GM23338 (cell line): ENCODE measurements around the gene AGBL4. TPM values are rescaled to one million over a fixed set of nuclear protein-coding genes. Genes with fewer than 3 reads are reported as not detected.

Experiments used
- ATAC-seq: fragments of 200-7000 bp; cut with Tn5 transposase; 3 replicates; pipeline ENCODE4 v1.9.1; 2020
- DNase-seq: peaks from one replicate; pipeline ENCODE4 v3.0.0-alpha.2; 2015; ENCODE audit warnings: low spot score
- H2AFZ ChIP-seq: fragments of 200-600 bp; sonication (generic); 2 replicates; pipeline ENCODE4 v1.8.0; 2016; ENCODE audit warnings: antibody characterized with exemption, mild to moderate bottlenecking, moderate library complexity
- H3F3A ChIP-seq: fragments of 200-600 bp; sonication (generic); replicated peaks from 2 replicates; pipeline ENCODE4 v1.8.0; 2017; ENCODE audit warnings: antibody characterized with exemption, mixed run types, low read depth
- H3K27ac ChIP-seq: fragments of 200-600 bp; sonication (generic); 2 replicates; pipeline ENCODE4 v1.6.1; 2016; ENCODE audit warnings: low read depth
- H3K27me3 ChIP-seq: fragments of 200-600 bp; sonication (generic); 2 replicates; pipeline ENCODE4 v1.8.0; 2016; ENCODE audit warnings: mild to moderate bottlenecking, mixed run types, moderate library complexity; ENCODE audit not compliant: insufficient read depth
- H3K36me3 ChIP-seq: fragments of 200-600 bp; sonication (generic); 2 replicates; pipeline ENCODE4 v1.8.0; 2016; ENCODE audit warnings: mild to moderate bottlenecking; ENCODE audit not compliant: insufficient read depth
- H3K4me1 ChIP-seq: fragments of 200-600 bp; sonication (generic); 2 replicates; pipeline ENCODE4 v1.8.0; 2016; ENCODE audit warnings: mild to moderate bottlenecking, moderate library complexity; ENCODE audit not compliant: insufficient read depth
- H3K4me2 ChIP-seq: fragments of 200-600 bp; sonication (generic); 2 replicates; pipeline ENCODE4 v1.7.1; 2017; ENCODE audit warnings: mixed run types
- H3K4me3 ChIP-seq: fragments of 200-600 bp; sonication (generic); 2 replicates; pipeline ENCODE4 v1.6.1; 2016; ENCODE audit warnings: mixed run types
- H3K79me2 ChIP-seq: fragments of 200-600 bp; sonication (generic); replicated peaks from 2 replicates; pipeline ENCODE4 v1.8.0; 2017; ENCODE audit warnings: mild to moderate bottlenecking; ENCODE audit not compliant: insufficient read depth
- H3K9me2 ChIP-seq: fragments of 200-600 bp; sonication (generic); 2 replicates; pipeline ENCODE4 v1.8.0; 2017; ENCODE audit not compliant: insufficient read depth
- H4K20me1 ChIP-seq: fragments of 200-600 bp; sonication (generic); replicated peaks from 2 replicates; pipeline ENCODE4 v1.8.0; 2017; ENCODE audit warnings: mild to moderate bottlenecking; ENCODE audit not compliant: insufficient read depth
- H3K27ac Mint-ChIP-seq: 2 replicates; pipeline ENCODE4 v1.8.0; 2020; ENCODE audit warnings: inconsistent platforms, mild to moderate bottlenecking, moderate library complexity, mixed read lengths
- H3K27me3 Mint-ChIP-seq: 3 replicates; pipeline ENCODE4 v1.8.0; 2022; ENCODE audit warnings: low read depth, mild to moderate bottlenecking, moderate library complexity, mixed read lengths, inconsistent platforms; ENCODE audit not compliant: insufficient read depth, poor library complexity
- H3K36me3 Mint-ChIP-seq: 3 replicates; pipeline ENCODE4 v1.8.0; 2021; ENCODE audit warnings: low read depth, mild to moderate bottlenecking, inconsistent platforms, moderate library complexity, mixed read lengths
- H3K4me1 Mint-ChIP-seq: 3 replicates; pipeline ENCODE4 v1.8.0; 2020; ENCODE audit warnings: mild to moderate bottlenecking, inconsistent platforms, mixed read lengths
- H3K4me3 Mint-ChIP-seq: 3 replicates; pipeline ENCODE4 v1.8.0; 2021; ENCODE audit warnings: moderate library complexity, mild to moderate bottlenecking, inconsistent platforms, mixed read lengths
- H3K9me3 Mint-ChIP-seq: 3 replicates; pipeline ENCODE4 v1.8.0; 2020; ENCODE audit warnings: moderate library complexity, mild to moderate bottlenecking, inconsistent platforms, mixed read lengths
- CREB1 ChIP-seq: fragments of 250-450 bp; sonication (Bioruptor Pico); IDR thresholded peaks from 2 replicates; pipeline ENCODE4 v1.5.0; 2020; ENCODE audit warnings: low read depth, mild to moderate bottlenecking, moderate library complexity
- CTCF ChIP-seq, 2 experiments: fragments of 200-600 bp in 1 of 2; sonication (generic) in 1 of 2; conservative IDR thresholded peaks; 2 replicates each; pipeline versions ENCODE4 v1.5.1 to v1.6.1; 2016 to 2017; ENCODE audit warnings: antibody characterized with exemption in 2 of 2, low read depth in 2 of 2, mild to moderate bottlenecking in 2 of 2, moderate library complexity in 1 of 2
- EZH2 ChIP-seq: fragments of 200-600 bp; sonication (generic); IDR thresholded peaks from one replicate; pipeline ENCODE4 v1.8.0; 2017; ENCODE audit warnings: antibody characterized with exemption, mild to moderate bottlenecking, low read depth; ENCODE audit not compliant: unreplicated experiment
- EZH2phosphoT487 ChIP-seq: fragments of 200-600 bp; sonication (generic); IDR thresholded peaks from one replicate; pipeline ENCODE4 v1.8.1; 2018; ENCODE audit warnings: antibody characterized with exemption; ENCODE audit not compliant: unreplicated experiment
- JUNB ChIP-seq: IDR thresholded peaks from one replicate; pipeline ENCODE4 v1.6.1; 2016; ENCODE audit warnings: antibody characterized with exemption; ENCODE audit not compliant: unreplicated experiment
- NANOG ChIP-seq: IDR thresholded peaks from 2 replicates; pipeline ENCODE4 v1.6.1; 2016; ENCODE audit warnings: antibody characterized with exemption, borderline replicate concordance
- REST ChIP-seq: IDR thresholded peaks from one replicate; pipeline ENCODE4 v1.6.1; 2018; ENCODE audit warnings: antibody characterized with exemption; ENCODE audit not compliant: unreplicated experiment
- STAT1 ChIP-seq: IDR thresholded peaks from one replicate; pipeline ENCODE4 v1.6.1; 2016; ENCODE audit warnings: antibody characterized with exemption; ENCODE audit not compliant: unreplicated experiment
- ZNF331 ChIP-seq: fragments of 250-450 bp; sonication (Bioruptor Pico); IDR thresholded peaks from 2 replicates; pipeline ENCODE4 v1.5.0; 2020; ENCODE audit warnings: low read depth, mild to moderate bottlenecking, moderate library complexity
- polyA plus RNA-seq: library from polyadenylated mRNA; unstranded; fragments of >200 nt; fragmentation: Nextera tagmentation; extraction: Ambion mirVana; gene quantifications from 2 replicates; pipeline ENCODE4 v1.2.1, GENCODE V29; 2016
- total RNA-seq: library from RNA; depleted of rRNA; stranded (reverse); fragments of >200 nt; shearing (Covaris generic); gene quantifications from 2 replicates; pipeline ENCODE4 v1.2.3, GENCODE V29; 2014
- TF ChIP-seq, protein P1 (sequence below): IDR thresholded peaks from 2 replicates; pipeline ENCODE4 v1.6.1; 2016; ENCODE audit warnings: antibody characterized with exemption

AGBL4 gene
- total and polyA plus RNA-seq, 2 experiments from 2014 or later, result 0.91 to 1.5 TPM

DNA sequence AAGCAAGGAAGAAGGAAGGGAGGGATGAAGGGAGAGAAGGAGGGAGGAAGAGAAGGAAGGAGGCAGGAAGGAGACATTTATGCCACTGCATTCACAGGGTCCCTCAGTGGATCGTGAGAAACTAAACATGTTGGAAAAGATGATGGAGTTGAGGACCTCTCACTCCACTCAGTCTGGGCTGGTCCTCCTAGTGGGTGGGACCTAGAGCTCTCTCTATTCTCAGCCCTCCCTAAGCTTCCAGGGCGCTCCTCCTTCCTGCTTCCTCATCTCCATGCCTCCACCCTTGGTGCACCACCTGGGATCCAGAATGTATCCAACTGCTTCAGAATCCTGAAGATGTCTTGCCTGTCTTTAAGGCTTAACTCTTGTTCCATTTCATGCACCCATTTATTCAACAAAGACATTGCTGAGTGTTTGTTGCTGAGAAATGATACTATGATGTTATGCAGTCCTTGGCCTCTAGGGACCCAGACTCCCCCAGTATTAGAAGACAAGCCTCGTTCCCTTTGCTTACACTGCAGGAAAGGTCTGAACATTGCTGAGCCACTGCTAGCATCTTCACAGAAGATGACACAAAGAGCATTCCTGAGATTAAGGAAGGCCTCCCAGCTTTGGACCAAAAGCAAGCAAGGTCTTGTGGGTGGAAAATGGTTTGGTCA is 1335.5 kb downstream of the AGBL4 start:
- Histone ChIP-seq H3K4me1 (no peaks in the 10 kb centered on the region; the same call in 1 of the 2 replicates), H3K36me3 (no peaks in the 10 kb centered on the region), H3K4me3 (no peak overlapping the region), H3K79me2 (no peaks in the 10 kb centered on the region), H2AFZ (no peak overlapping the region), H3K9me2 (no peaks in the 10 kb centered on the region), H4K20me1 (no peaks in the 10 kb centered on the region), H3K27me3 (no peaks in the 10 kb centered on the region), H3K4me2 (no peak overlapping the region), H3F3A (no peaks in the 10 kb centered on the region), H3K27ac (no peak overlapping the region)
- DNase-seq (peak; percentile 64), ATAC-seq (peak; percentile 91)
- Mint-ChIP-seq H3K36me3 (no peaks in the 10 kb centered on the region; the same call in 2 of the 3 replicates), H3K27ac (no peak overlapping the region), H3K9me3 (no peaks in the 10 kb centered on the region; the same call in 1 of the 3 replicates), H3K4me1 (peaks cover 11% of the 10 kb centered on the region), H3K4me3 (no peak overlapping the region), H3K27me3 (no peaks in the 10 kb centered on the region)
- TF ChIP-seq, protein P1, sequence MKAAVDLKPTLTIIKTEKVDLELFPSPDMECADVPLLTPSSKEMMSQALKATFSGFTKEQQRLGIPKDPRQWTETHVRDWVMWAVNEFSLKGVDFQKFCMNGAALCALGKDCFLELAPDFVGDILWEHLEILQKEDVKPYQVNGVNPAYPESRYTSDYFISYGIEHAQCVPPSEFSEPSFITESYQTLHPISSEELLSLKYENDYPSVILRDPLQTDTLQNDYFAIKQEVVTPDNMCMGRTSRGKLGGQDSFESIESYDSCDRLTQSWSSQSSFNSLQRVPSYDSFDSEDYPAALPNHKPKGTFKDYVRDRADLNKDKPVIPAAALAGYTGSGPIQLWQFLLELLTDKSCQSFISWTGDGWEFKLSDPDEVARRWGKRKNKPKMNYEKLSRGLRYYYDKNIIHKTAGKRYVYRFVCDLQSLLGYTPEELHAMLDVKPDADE, result no peak
- peak; percentile 35 to 54 for TF ChIP-seq CTCF (conservative IDR thresholded peaks at IDR 0.05; ENCODE audit: low read depth in 2 of 2)

GRCh38 chr1:48687282-48688045 is 1336.3 kb downstream of the AGBL4 start:
- Mint-ChIP-seq H3K27me3 (no peaks in the 10 kb centered on the region), H3K4me3 (no peak overlapping the region), H3K27ac (no peak overlapping the region), H3K36me3 (no peaks in the 10 kb centered on the region; the same call in 2 of the 3 replicates), H3K9me3 (no peaks in the 10 kb centered on the region; the same call in 1 of the 3 replicates), H3K4me1 (peaks cover 11% of the 10 kb centered on the region)
- Histone ChIP-seq H3K27me3 (no peaks in the 10 kb centered on the region), H3K9me2 (no peaks in the 10 kb centered on the region), H3F3A (no peaks in the 10 kb centered on the region), H4K20me1 (no peaks in the 10 kb centered on the region), H2AFZ (no peak overlapping the region), H3K4me3 (no peak overlapping the region), H3K27ac (no peak overlapping the region), H3K4me1 (no peaks in the 10 kb centered on the region; the same call in 1 of the 2 replicates), H3K36me3 (no peaks in the 10 kb centered on the region), H3K79me2 (no peaks in the 10 kb centered on the region), H3K4me2 (no peak overlapping the region)
- DNase-seq (no peak), ATAC-seq (peak; percentile 66)
- TF ChIP-seq ZNF331 (CRISPR knock-in tag), result no peak
- TF ChIP-seq JUNB, result no peak
- TF ChIP-seq REST, result no peak
- no peak for TF ChIP-seq EZH2
- no peak for TF ChIP-seq NANOG
- TF ChIP-seq CREB1 (CRISPR knock-in tag), result no peak
- no peak for TF ChIP-seq EZH2phosphoT487
- TF ChIP-seq, protein P1, result no peak
- no peak for TF ChIP-seq STAT1
